K562 (cell line): ENCODE data around the gene LMOD1. TPM values are rescaled to one million over a fixed set of nuclear protein-coding genes. Genes with fewer than 3 reads are reported as not detected.

Experiments
- ATAC-seq: fragments of 200-7000 bp; cut with Tn5 transposase; 3 replicates; pipeline ENCODE4 v1.9.1; 2020; ENCODE audit warnings: moderate library complexity
- BruUV-seq: library from RNA; stranded (reverse); fragments of 400-500 nt; replicated peaks from 2 replicates; lab custom pipeline; 2021; lab: Mats Ljungman, UMichigan
- CTCF ChIA-PET: fragments of 300-600 bp; formaldehyde crosslinking; extraction: SDS; loops from one replicate; lab custom pipeline; 2021; ENCODE audit warnings: low intra/inter-chr PET ratio; lab: Yijun Ruan, JAX
- POLR2A ChIA-PET: fragments of 300-600, 350-650 bp; sonication (Branson Sonifier 250); formaldehyde crosslinking; extraction: SDS; loops from one replicate; lab custom pipeline; 2021; ENCODE audit warnings: antibody characterized with exemption, inconsistent platforms; lab: Yijun Ruan, JAX
- DNase-seq, 4 experiments: peaks; one replicate each; pipeline versions ENCODE4 v3.0.0 to v3.0.0-alpha.2; 2011 to 2018; ENCODE audit warnings: low spot score in 3 of 4, mixed read lengths in 3 of 4; ENCODE audit errors: extremely low read depth in 1 of 4
- FAIRE-seq: peaks from 2 replicates; lab custom pipeline; 2011; peaks lifted over from hg19 to GRCh38; lab: Jason Lieb, UNC
- H2AFZ ChIP-seq: 2 replicates; pipeline ENCODE4 v1.6.0; 2011; ENCODE audit warnings: low read depth, low read length, control low read depth, inconsistent platforms
- H3K27ac ChIP-seq: fragments of 200-600 bp; 3 replicates; pipeline ENCODE4 v1.8.0; 2011; ENCODE audit warnings: low read depth, mild to moderate bottlenecking, control low read depth, inconsistent platforms, low read length, moderate library complexity, mixed read lengths; ENCODE audit errors: extremely low read depth
- H3K27me3 ChIP-seq, 2 experiments: fragments of 300-600 bp in 1 of 2; 2 replicates in 1 of 2; 3 replicates in 1 of 2; pipeline versions ENCODE4 v1.6.0 to v1.8.0; 2011; ENCODE audit warnings: inconsistent platforms in 2 of 2, low read length in 2 of 2, mild to moderate bottlenecking in 1 of 2, mixed read lengths in 1 of 2, moderate library complexity in 1 of 2; ENCODE audit not compliant: control insufficient read depth in 2 of 2, insufficient read depth in 2 of 2
- H3K36me3 ChIP-seq: fragments of 300-600 bp; 3 replicates; pipeline ENCODE4 v1.8.0; 2011; ENCODE audit warnings: mild to moderate bottlenecking, low read length, inconsistent platforms; ENCODE audit not compliant: control insufficient read depth, insufficient read depth
- H3K4me1 ChIP-seq, 2 experiments: fragments of 200-600 bp in 1 of 2; replicated peaks in 1 of 2; 2 replicates in 1 of 2; 3 replicates in 1 of 2; pipeline versions ENCODE4 v1.5.1 to v1.8.0; 2011; ENCODE audit warnings: inconsistent platforms in 2 of 2, low read length in 2 of 2, mild to moderate bottlenecking in 1 of 2, mixed read lengths in 1 of 2, moderate library complexity in 1 of 2; ENCODE audit not compliant: control insufficient read depth in 2 of 2, insufficient read depth in 2 of 2
- H3K4me2 ChIP-seq: 2 replicates; pipeline ENCODE4 v1.6.1; 2011; ENCODE audit warnings: low read length, control low read depth, inconsistent platforms, mixed read lengths; ENCODE audit not compliant: insufficient read depth
- H3K4me3 ChIP-seq: fragments of 200-600 bp; sonication (generic), shearing (Covaris generic); 2 replicates; pipeline ENCODE4 v1.5.1; 2016; ENCODE audit warnings: control low read depth, inconsistent platforms
- H3K79me2 ChIP-seq: fragments of 200-600 bp; 3 replicates; pipeline ENCODE4 v1.8.0; 2011; ENCODE audit warnings: low read length, inconsistent platforms; ENCODE audit not compliant: control insufficient read depth, insufficient read depth
- H3K9ac ChIP-seq, 2 experiments: 2 replicates each; pipeline versions ENCODE4 v1.6.0 to v1.6.1; 2011; ENCODE audit warnings: low read depth in 2 of 2, low read length in 2 of 2, control low read depth in 1 of 2, inconsistent platforms in 1 of 2, mild to moderate bottlenecking in 1 of 2, mixed read lengths in 1 of 2; ENCODE audit not compliant: insufficient read depth in 1 of 2
- H3K9me1 ChIP-seq: one replicate; pipeline ENCODE4 v1.6.0; 2011; ENCODE audit warnings: inconsistent platforms, mild to moderate bottlenecking, low read length, moderate library complexity; ENCODE audit not compliant: control insufficient read depth, insufficient read depth
- H3K9me3 ChIP-seq: replicated peaks from 2 replicates; pipeline ENCODE4 v1.5.1; 2011; ENCODE audit warnings: low read depth, low read length, inconsistent platforms; ENCODE audit not compliant: control insufficient read depth, insufficient read depth
- H4K20me1 ChIP-seq: replicated peaks from 2 replicates; pipeline ENCODE4 v1.6.1; 2011; ENCODE audit warnings: low read length, inconsistent platforms, mixed read lengths; ENCODE audit not compliant: control insufficient read depth, insufficient read depth
- ATF3 ChIP-seq, 2 experiments: fragments of 450-650 bp in 1 of 2; sonication (generic) in 1 of 2; formaldehyde crosslinking in 1 of 2; IDR thresholded peaks in 1 of 2; conservative IDR thresholded peaks in 1 of 2; 2 replicates each; pipeline versions ENCODE4 v1.6.1 to v1.8.1; 2016 to 2023; ENCODE audit warnings: mild to moderate bottlenecking in 2 of 2, moderate library complexity in 2 of 2, inconsistent platforms in 1 of 2, missing genetic modification reagents in 1 of 2
- FOXP1 ChIP-seq: sonication (generic); formaldehyde crosslinking; IDR thresholded peaks from 2 replicates; pipeline ENCODE4 v1.8.0; 2022; ENCODE audit warnings: mild to moderate bottlenecking, missing genetic modification reagents
- FOXP4 ChIP-seq: sonication (generic); formaldehyde crosslinking; IDR thresholded peaks from 2 replicates; pipeline ENCODE4 v1.8.0; 2022; ENCODE audit warnings: mild to moderate bottlenecking, missing genetic modification reagents, borderline replicate concordance
- SFPQ ChIP-seq: fragments of 200-400 bp; formaldehyde crosslinking; IDR thresholded peaks from 2 replicates; pipeline ENCODE4 v1.6.1; 2017; ENCODE audit warnings: mild to moderate bottlenecking, low read depth, low read length, moderate library complexity
- SNIP1 ChIP-seq: fragments of 450-650 bp; IDR thresholded peaks from 2 replicates; pipeline ENCODE4 v1.7.1; 2017; ENCODE audit warnings: low read depth, mild to moderate bottlenecking
- TAF9B ChIP-seq: fragments of 450-650 bp; IDR thresholded peaks from 2 replicates; pipeline ENCODE4 v1.6.1; 2018; ENCODE audit warnings: mild to moderate bottlenecking; ENCODE audit not compliant: partially characterized antibody
- ZNF507 ChIP-seq: conservative IDR thresholded peaks from 2 replicates; pipeline ENCODE4 v1.6.1; 2017; ENCODE audit warnings: missing genetic modification characterization, missing compliant biosample characterization
- WGBS: fragments of 100-300 bp; shearing (Covaris generic); methylation state at CpG from one replicate; pipeline ENCODE4 v1.1.6; 2016; ENCODE audit warnings: low coverage, mixed read lengths; ENCODE audit not compliant: insufficient coverage; ENCODE audit errors: missing lambda C conversion rate; 5-methylcytosine and 5-hydroxymethylcytosine counted together
- in situ Hi-C: fragments of 300-500 bp; cut with MboI; formaldehyde crosslinking; loops from 4 replicates; pipeline ENCODE4 v1.15.0; 2018; ENCODE audit warnings: inconsistent platforms, mixed read lengths
- intact Hi-C: fragments of 100-400 bp; cut with micrococcal nuclease; formaldehyde crosslinking; loops from 2 replicates; pipeline ENCODE4 v1.14.2; 2022
- polyA plus RNA-seq, 8 experiments: library from polyadenylated mRNA; depleted of rRNA in 4 of 8; stranded (reverse) in 5 of 8; unstranded in 3 of 8; fragments of >200 nt; fragmentation: Nextera tagmentation in 2 of 8; fragmentation: Illumina TruSeq in 1 of 8; extraction: Ambion mirVana in 2 of 8; extraction: Trizol in 1 of 8; gene quantifications; 2 replicates each; pipeline versions ENCODE4 v1.2.1 to v1.2.3, GENCODE V29; 2011 to 2014; ENCODE audit warnings: inconsistent platforms in 1 of 8, missing spikeins in 1 of 8
- total RNA-seq, 7 experiments: library from RNA; depleted of rRNA in 6 of 7; stranded (reverse); fragments of >200 nt in 6 of 7; fragmentation: Illumina TruSeq in 2 of 7; extraction: Trizol in 2 of 7; gene quantifications; 2 replicates each; pipeline versions ENCODE4 v1.2.1 to v1.2.3, GENCODE V29; 2011 to 2021; ENCODE audit warnings: low replicate concordance in 1 of 7

LMOD1 gene
- total and polyA plus RNA-seq, 9 of the 15 experiments (the other 6 are each of a cell fraction or from before 2014, with no cell fraction given): 0.03 to 0.54 (median 0.38) TPM; not detected in 1

GRCh38 chr1:201895120-201895665, 51.2 kb downstream of the LMOD1 start:
- Histone ChIP-seq H3K4me2 (no peak overlapping the region), H3K27ac (no peak overlapping the region), H3K27me3 (peaks cover 0 to 18% of the 10 kb centered on the region in 2 experiments; a peak in 3 of 5 replicates), H3K4me1 (peaks cover 3 to 8% of the 10 kb centered on the region in 2 experiments; a peak in 2 of 5 replicates), H3K9me1 (no peaks in the 10 kb centered on the region), H3K36me3 (no peaks in the 10 kb centered on the region), H2AFZ (no peak overlapping the region), H4K20me1 (no peaks in the 10 kb centered on the region; the same call in 1 of the 2 replicates), H3K4me3 (no peak overlapping the region), H3K9me3 (no peaks in the 10 kb centered on the region), H3K79me2 (no peaks in the 10 kb centered on the region), H3K9ac (peak overlapping the region in 1 of 2 experiments; percentile 6; a peak in 1 of 4 replicates)
- TF ChIP-seq SFPQ (no peak), FOXP1 (CRISPR knock-in tag) (no peak), ZNF507 (tag) (no peak), ATF3 (IDR thresholded peaks at IDR 0.05) (no peak), ATF3 (CRISPR knock-in tag; conservative IDR thresholded peaks at IDR 0.05) (no peak), SNIP1 (no peak), TAF9B (no peak), FOXP4 (no peak)
- no peak for ATAC-seq
- POLR2A ChIA-PET: interaction anchor here (0.6 to 3.0 kb wide), 16 partner anchors 8 to 238 kb away, joined by 3 to 24 read pairs (median 5); partner anchors contain the start of genes GPR37L1, LMOD1 and RNPEP
- FAIRE-seq: no peak
- no peak for DNase-seq
- CTCF ChIA-PET: interaction anchor here (0.6 to 5.3 kb wide), 7 partner anchors 9 to 228 kb away, joined by 3 to 117 read pairs (median 5); partner anchors contain the start of gene GPR37L1
- 58% methylated on average over 7 of the region's 7 CpGs for WGBS
- no TSS peak for BruUV-seq
- intact Hi-C loops: no loop called here
- in situ Hi-C loops: no loop called here
